HepG2 (cell line): ENCODE results near the gene GUCA2B. TPM values are rescaled to one million over a fixed set of nuclear protein-coding genes. Genes with fewer than 3 reads are reported as not detected.

ENCODE experiments used
- ATAC-seq: fragments of 200-7000 bp; cut with Tn5 transposase; 3 replicates; pipeline ENCODE4 v1.9.1; 2020; ENCODE audit warnings: mild to moderate bottlenecking, moderate library complexity
- Bru-seq: library from RNA; stranded (reverse); fragments of 400-500 nt; gene quantifications from one replicate; lab custom pipeline; 2021; lab: Mats Ljungman, UMichigan
- BruChase-seq, 2 experiments: library from RNA; stranded (reverse); fragments of 400-500 nt; gene quantifications; one replicate each; lab custom pipeline; 2021; lab: Mats Ljungman, UMichigan
- BruUV-seq: library from RNA; stranded (reverse); fragments of 400-500 nt; replicated peaks from 2 replicates; lab custom pipeline; 2021; lab: Mats Ljungman, UMichigan
- CTCF ChIA-PET: fragments of 300-600 bp; formaldehyde crosslinking; extraction: SDS; loops from one replicate; lab custom pipeline; 2021; ENCODE audit warnings: low total read pairs, inconsistent platforms, low intra/inter-chr PET ratio; lab: Yijun Ruan, JAX
- POLR2A ChIA-PET: fragments of 350-600 bp; sonication (Branson Sonifier 250); formaldehyde crosslinking; loops from one replicate; lab custom pipeline; 2020; ENCODE audit warnings: antibody characterized with exemption, inconsistent platforms; lab: Yijun Ruan, JAX
- DNase-seq: peaks from one replicate; pipeline ENCODE4 v3.0.0-alpha.2; 2015; ENCODE audit warnings: low spot score
- FAIRE-seq: peaks from 3 replicates; lab custom pipeline; 2011; peaks lifted over from hg19 to GRCh38; lab: Jason Lieb, UNC
- H2AFZ ChIP-seq: one replicate; pipeline ENCODE4 v1.6.1; 2011; ENCODE audit warnings: low read length, inconsistent platforms
- H3K27ac ChIP-seq: fragments of 300-600 bp; 3 replicates; pipeline ENCODE4 v1.8.0; 2011; ENCODE audit warnings: mixed run types, mild to moderate bottlenecking, mixed read lengths, low read length, inconsistent platforms; ENCODE audit not compliant: insufficient read depth; ENCODE audit errors: extremely low read length
- H3K27me3 ChIP-seq, 2 experiments: fragments of 200-600 bp in 1 of 2; 2 replicates in 1 of 2; 3 replicates in 1 of 2; pipeline versions ENCODE4 v1.6.0 to v1.8.0; 2011; ENCODE audit warnings: low read length in 2 of 2, mild to moderate bottlenecking in 2 of 2, moderate library complexity in 2 of 2, inconsistent platforms in 1 of 2; ENCODE audit not compliant: insufficient read depth in 2 of 2, control insufficient read depth in 1 of 2
- H3K36me3 ChIP-seq, 2 experiments: fragments of 200-600 bp in 1 of 2; replicated peaks in 1 of 2; 2 replicates in 1 of 2; 3 replicates in 1 of 2; pipeline versions ENCODE4 v1.5.1 to v1.8.0; 2011; ENCODE audit warnings: low read length in 2 of 2, inconsistent platforms in 1 of 2; ENCODE audit not compliant: insufficient read depth in 2 of 2, control insufficient read depth in 1 of 2
- H3K4me1 ChIP-seq: 2 replicates; pipeline ENCODE4 v1.5.1; 2012; ENCODE audit warnings: low read length, inconsistent platforms; ENCODE audit not compliant: insufficient read depth
- H3K4me2 ChIP-seq: 2 replicates; pipeline ENCODE4 v1.6.0; 2011; ENCODE audit warnings: low read depth, low read length, inconsistent platforms
- H3K4me3 ChIP-seq, 3 experiments: fragments of 200-600 bp in 1 of 3; sonication (generic), shearing (Covaris generic) in 1 of 3; replicated peaks in 1 of 3; 2 replicates each; pipeline ENCODE4 v1.5.1; 2011 to 2016; ENCODE audit warnings: low read length in 3 of 3, inconsistent platforms in 2 of 3, low read depth in 2 of 3, mild to moderate bottlenecking in 2 of 3, control low read depth in 1 of 3, mixed read lengths in 1 of 3; ENCODE audit not compliant: insufficient read depth in 1 of 3
- H3K79me2 ChIP-seq: one replicate; pipeline ENCODE4 v1.6.1; 2011; ENCODE audit warnings: low read length, inconsistent platforms; ENCODE audit not compliant: insufficient read depth
- H3K9ac ChIP-seq: 2 replicates; pipeline ENCODE4 v1.6.0; 2011; ENCODE audit warnings: mild to moderate bottlenecking, low read depth, low read length, inconsistent platforms; ENCODE audit not compliant: insufficient read depth
- H3K9me3 ChIP-seq: 2 replicates; pipeline ENCODE4 v1.5.1; 2012; ENCODE audit warnings: mild to moderate bottlenecking, low read length
- H4K20me1 ChIP-seq: 2 replicates; pipeline ENCODE4 v1.6.0; 2011; ENCODE audit warnings: inconsistent platforms, mild to moderate bottlenecking, low read length, moderate library complexity; ENCODE audit not compliant: insufficient read depth
- BCL6 ChIP-seq: IDR thresholded peaks from 2 replicates; pipeline ENCODE4 v1.6.1; 2016; ENCODE audit warnings: missing genetic modification reagents, missing compliant biosample characterization
- EEA1 ChIP-seq: sonication (generic); formaldehyde crosslinking; IDR thresholded peaks from 2 replicates; pipeline ENCODE4 v1.5.1; 2020; ENCODE audit warnings: mild to moderate bottlenecking, missing genetic modification reagents, borderline replicate concordance
- GATAD2A ChIP-seq: IDR thresholded peaks from 2 replicates; pipeline ENCODE4 v1.6.1; 2016
- MED8 ChIP-seq: sonication (generic); formaldehyde crosslinking; IDR thresholded peaks from 2 replicates; pipeline ENCODE4 v1.8.1; 2023; ENCODE audit warnings: mild to moderate bottlenecking, missing genetic modification reagents; ENCODE audit not compliant: insufficient replicate concordance
- SNAI1 ChIP-seq: sonication (generic); formaldehyde crosslinking; IDR thresholded peaks from 2 replicates; pipeline ENCODE4 v1.5.0; 2020; ENCODE audit warnings: mild to moderate bottlenecking, missing genetic modification reagents, borderline replicate concordance
- TFAP4 ChIP-seq: sonication (generic); IDR thresholded peaks from 2 replicates; pipeline ENCODE4 v1.6.1; 2016; ENCODE audit warnings: low read depth, borderline replicate concordance
- WIZ ChIP-seq: sonication (generic); formaldehyde crosslinking; IDR thresholded peaks from 2 replicates; pipeline ENCODE4 v1.5.1; 2020; ENCODE audit warnings: mild to moderate bottlenecking, missing genetic modification reagents
- ZBTB7B ChIP-seq: sonication (generic); formaldehyde crosslinking; IDR thresholded peaks from 2 replicates; pipeline ENCODE4 v1.4.0; 2020; ENCODE audit warnings: missing genetic modification reagents
- ZNF512 ChIP-seq: sonication (generic); formaldehyde crosslinking; IDR thresholded peaks from 2 replicates; pipeline ENCODE4 v1.4.0; 2020; ENCODE audit warnings: mild to moderate bottlenecking, missing genetic modification reagents
- ZNF687 ChIP-seq: sonication (generic); formaldehyde crosslinking; IDR thresholded peaks from 2 replicates; pipeline ENCODE4 v1.5.1; 2020; ENCODE audit warnings: mild to moderate bottlenecking, missing genetic modification reagents, moderate library complexity
- WGBS: methylation state at CpG from one replicate; pipeline ENCODE4 v1.1.6; 2017; ENCODE audit warnings: low lambda C conversion rate; 5-methylcytosine and 5-hydroxymethylcytosine counted together
- in situ Hi-C: cut with HindIII; loops from 2 replicates; pipeline ENCODE4 v1.10.0; 2017; ENCODE audit warnings: low pct_unique_long_range_greater_than_20kb; ENCODE audit not compliant: extremely low pct_ligation_motif_present
- intact Hi-C: fragments of 100-400 bp; cut with micrococcal nuclease; formaldehyde crosslinking; loops from one replicate; pipeline ENCODE4 v1.10.0; 2022; ENCODE audit not compliant: unreplicated experiment
- long read RNA-seq, 2 experiments: library from RNA in 1 of 2; library from polyadenylated mRNA in 1 of 2; stranded (forward) in 1 of 2; unstranded in 1 of 2; transcript quantifications; one replicate each; pipeline ENCODE4 v2.0.0, GENCODE V29; 2019 to 2022
- polyA minus RNA-seq, 3 experiments: library from RNA; depleted of rRNA, polyadenylated mRNA; stranded (reverse); fragments of >200 nt; gene quantifications; 2 replicates each; pipeline ENCODE4 v1.2.3, GENCODE V29; 2011; ENCODE audit warnings: low replicate concordance in 1 of 3
- polyA plus RNA-seq, 8 experiments: library from polyadenylated mRNA; depleted of rRNA in 3 of 8; stranded (reverse) in 7 of 8; unstranded in 1 of 8; fragments of >200 nt; fragmentation: Illumina TruSeq in 4 of 8; extraction: Trizol in 4 of 8; gene quantifications; 2 replicates each; pipeline versions ENCODE4 v1.2.1 to v1.2.3, GENCODE V29; 2011 to 2016; ENCODE audit warnings: low read depth in 4 of 8, missing spikeins in 1 of 8, mixed read lengths in 1 of 8; ENCODE audit not compliant: insufficient read depth in 1 of 8
- total RNA-seq, 5 experiments: library from RNA; depleted of rRNA; stranded (reverse); fragments of >200 nt; fragmentation: Illumina TruSeq; extraction: Trizol; gene quantifications; 2 replicates each; pipeline ENCODE4 v1.2.3, GENCODE V29; 2016; ENCODE audit warnings: low read depth in 1 of 5

Gene GUCA2B
- total RNA-seq (2016; rRNA removed; fragmentation: Illumina TruSeq; extraction: Trizol), result not detected in 2 replicates
- not detected in 2 replicates for total RNA-seq (2016; cell fraction: cytosol; rRNA removed; fragmentation: Illumina TruSeq; extraction: Trizol; ENCODE audit: low read depth)
- total RNA-seq (2016; cell fraction: insoluble cytoplasmic fraction; rRNA removed; fragmentation: Illumina TruSeq; extraction: Trizol), result not detected in 2 replicates
- not detected in 2 replicates for total RNA-seq (2016; cell fraction: membrane; rRNA removed; fragmentation: Illumina TruSeq; extraction: Trizol)
- not detected in 2 replicates for total RNA-seq (2016; cell fraction: nucleus; rRNA removed; fragmentation: Illumina TruSeq; extraction: Trizol)
- polyA plus RNA-seq (2011; rRNA removed), result not detected in 2 replicates
- polyA plus RNA-seq (2011; cell fraction: cytosol; rRNA removed), result not detected in 2 replicates
- polyA plus RNA-seq (2011; cell fraction: nucleus; rRNA removed), result not detected in 2 replicates
- not detected in 2 replicates for polyA plus RNA-seq (2012)
- not detected in 2 replicates for polyA plus RNA-seq (2016; cell fraction: cytosol; fragmentation: Illumina TruSeq; extraction: Trizol; ENCODE audit: low read depth)
- not detected in 2 replicates for polyA plus RNA-seq (2016; cell fraction: insoluble cytoplasmic fraction; fragmentation: Illumina TruSeq; extraction: Trizol; ENCODE audit: low read depth)
- not detected in 2 replicates for polyA plus RNA-seq (2016; cell fraction: membrane; fragmentation: Illumina TruSeq; extraction: Trizol; ENCODE audit: low read depth)
- not detected in 2 replicates for polyA plus RNA-seq (2016; cell fraction: nucleus; fragmentation: Illumina TruSeq; extraction: Trizol; ENCODE audit: insufficient read depth, low read depth)
- polyA minus RNA-seq (2011; rRNA and poly(A)+ RNA removed; ENCODE audit: low replicate concordance), result not detected in 2 replicates
- polyA minus RNA-seq (2011; cell fraction: cytosol; rRNA and poly(A)+ RNA removed), result not detected in 2 replicates
- polyA minus RNA-seq (2011; cell fraction: nucleus; rRNA and poly(A)+ RNA removed), result not detected in 2 replicates
- not detected for Bru-seq, nascent RNA
- not detected for BruChase-seq, experiment 1, labeled RNA remaining after a 6-hour chase
- BruChase-seq, experiment 2, labeled RNA remaining after a 2-hour chase, result not detected
- long read RNA-seq, experiment 1, partial matches to known transcripts, result 0 of 1 reads
- long read RNA-seq, experiment 1, other reads (novel, unspliced or antisense), result 0 of 1 reads
- long read RNA-seq, experiment 2, result 0 reads

GRCh38 chr1:42152907-42153600 is at the start of gene GUCA2B:
GUCA2B (plus strand) TSS chr1:42153410; CDS start chr1:42153451, 41 bp downstream.
- ChIA-PET POLR2A (no interaction called here), CTCF (no interaction called here)
- H4K20me1 ChIP-seq, result no peaks in the 10 kb centered on the region
- DNase-seq (no peak), ATAC-seq (peak; percentile 80), FAIRE-seq (no peak)
- no peak within 1 kb of the TSS for H3K9ac ChIP-seq
- no peak within 1 kb of the TSS for H2AFZ ChIP-seq
- no CpG with 5 or more reads among the region's 12 CpGs for WGBS
- H3K4me3 ChIP-seq, result no peak within 1 kb of the TSS; a peak in 1 of 6 replicates
- no peak within 1 kb of the TSS for H3K27ac ChIP-seq
- H3K4me2 ChIP-seq, result 0 out of 2 replicates have a peak within 1 kb of the TSS, but pooled peaks have one; percentile 36
- BruUV-seq, result no TSS peak
- in situ Hi-C loops (no loop called here), intact Hi-C loops (no loop called here)
- H3K4me1 ChIP-seq, result peaks cover 10% of the 10 kb centered on the region; the same call in 1 of the 2 replicates
- peaks cover 5 to 28% of the 10 kb centered on the region in 2 experiments; a peak in 3 of 5 replicates for H3K27me3 ChIP-seq
- H3K36me3 ChIP-seq, result no peaks in the 10 kb centered on the region
- H3K79me2 ChIP-seq, result no peaks in the 10 kb centered on the region
- no peaks in the 10 kb centered on the region for H3K9me3 ChIP-seq
- no peak for TF ChIP-seq ZBTB7B (CRISPR knock-in tag)
- TF ChIP-seq EEA1 (CRISPR knock-in tag), result no peak
- TF ChIP-seq ZNF687, result peak; percentile 13; the same call in 1 of the 2 replicates
- TF ChIP-seq MED8 (CRISPR knock-in tag), result no peak
- no peak for TF ChIP-seq WIZ (CRISPR knock-in tag)
- no peak for TF ChIP-seq ZNF512 (CRISPR knock-in tag)
- no peak for TF ChIP-seq GATAD2A (CRISPR knock-in tag)
- TF ChIP-seq SNAI1 (CRISPR knock-in tag), result no peak
- TF ChIP-seq TFAP4, result peak; percentile 57; the same call in 1 of the 2 replicates
- no peak for TF ChIP-seq BCL6
